Thymus (tissue), 14 donors: ENCODE results near the gene OR52N2. TPM values are rescaled to one million over a fixed set of nuclear protein-coding genes. Genes with fewer than 3 reads are reported as not detected.

ENCODE experiments used
- DNase-seq, 9 donors: peaks; one replicate each; pipeline ENCODE4 v3.0.0-alpha.2; 2013; ENCODE audit warnings: low spot score in 9 of 9, low read depth in 6 of 9, missing footprints in 1 of 9
- H3K27ac ChIP-seq, 2 donors: one replicate each; pipeline ENCODE4 v1.5.1; 2013; ENCODE audit warnings: control low read depth in 1 of 2, low read depth in 1 of 2, low read length in 1 of 2, mild to moderate bottlenecking in 1 of 2, moderate library complexity in 1 of 2
- H3K27me3 ChIP-seq, 2 donors: one replicate each; pipeline ENCODE4 v1.5.1; 2013; ENCODE audit warnings: low read length in 1 of 2; ENCODE audit not compliant: control insufficient read depth in 2 of 2, insufficient read depth in 1 of 2
- H3K36me3 ChIP-seq, 2 donors: one replicate each; pipeline ENCODE4 v1.5.1; 2013; ENCODE audit warnings: low read length in 1 of 2, mild to moderate bottlenecking in 1 of 2, moderate library complexity in 1 of 2; ENCODE audit not compliant: control insufficient read depth in 2 of 2, insufficient read depth in 2 of 2
- H3K4me1 ChIP-seq, 2 donors: one replicate each; pipeline ENCODE4 v1.5.1; 2013; ENCODE audit warnings: low read length in 2 of 2; ENCODE audit not compliant: control insufficient read depth in 2 of 2, insufficient read depth in 2 of 2
- H3K4me3 ChIP-seq, 2 donors: one replicate each; pipeline ENCODE4 v1.5.1; 2013; ENCODE audit warnings: low read length in 2 of 2, control low read depth in 1 of 2, mild to moderate bottlenecking in 1 of 2
- H3K9me3 ChIP-seq, 2 donors: one replicate each; pipeline ENCODE4 v1.5.1; 2013; ENCODE audit warnings: low read length in 1 of 2, mild to moderate bottlenecking in 1 of 2; ENCODE audit not compliant: control insufficient read depth in 2 of 2, insufficient read depth in 1 of 2
- WGBS: extraction: QIAGEN DNeasy Blood & Tissue Kit; methylation state at CpG from one replicate; pipeline ENCODE4 v1.1.7; 2013; 5-methylcytosine and 5-hydroxymethylcytosine counted together
- long read RNA-seq, 10 donors: transcript quantifications; one replicate each; lab custom pipeline, GENCODE V29; 2026
- polyA plus RNA-seq: library from polyadenylated mRNA; stranded (reverse); fragments of 200-250 nt; gene quantifications from one replicate; pipeline ENCODE4 v1.2.3, GENCODE V29; 2013
- total RNA-seq: library from RNA; stranded (reverse); fragments of 120-200 nt; gene quantifications from one replicate; pipeline ENCODE4 v1.2.4, GENCODE V29; 2013
- donor health status: healthy.

Gene OR52N2
- total RNA-seq: not detected
- polyA plus RNA-seq: 0.23 TPM
- long read RNA-seq, donor 1: 0 reads
- long read RNA-seq, donor 2: 0 reads
- long read RNA-seq, donor 3: 0 reads
- long read RNA-seq, donor 4: 0 reads
- long read RNA-seq, donor 5, partial matches to known transcripts: 0 of 1 reads
- long read RNA-seq, donor 5, other reads (novel, unspliced or antisense): 0 of 1 reads
- long read RNA-seq, donor 6: 0 reads
- long read RNA-seq, donor 7, partial matches to known transcripts: 0 of 1 reads
- long read RNA-seq, donor 7, other reads (novel, unspliced or antisense): 0 of 1 reads
- long read RNA-seq, donor 8: 0 reads
- long read RNA-seq, donor 9: 0 reads
- long read RNA-seq, donor 10: 0 reads

GRCh38 chr11:5808500-5809121, at the start of gene OR52N2:
OR52N2 (plus strand) TSS chr11:5808924; CDS start chr11:5820336, 11,412 bp downstream.
- peak; percentile 33 to 83 (median 60) for DNase-seq
- whole genome bisulfite sequencing: 8% methylated on average over 24 of the region's 24 CpGs
- Histone ChIP-seq H3K27me3 (peaks cover 0 to 5% of the 10 kb centered on the region in 2 donors), H3K4me3 (peak within 1 kb of the TSS; percentile 40 to 48), H3K9me3 (no peaks in the 10 kb centered on the region), H3K4me1 (peaks cover 0 to 7% of the 10 kb centered on the region in 2 donors), H3K27ac (no peak within 1 kb of the TSS), H3K36me3 (no peaks in the 10 kb centered on the region)

- Histone ChIP-seq H3K4me1 (no peaks in the 10 kb centered on the region), H3K9me3 (no peaks in the 10 kb centered on the region), H3K36me3 (no peaks in the 10 kb centered on the region), H3K27me3 (no peaks in the 10 kb centered on the region), H3K4me3 (no peak overlapping the region), H3K27ac (no peak overlapping the region)
- WGBS: 82% methylated on average over 1 of the region's 1 CpG
- DNase-seq: no peak
Measured at GRCh38 chr11:5767056-5767455, 41.7 kb upstream of the OR52N2 start.

- 80% methylated on average over 4 of the region's 4 CpGs for WGBS
- Histone ChIP-seq H3K27me3 (no peaks in the 10 kb centered on the region), H3K4me3 (no peak within 1 kb of the TSS), H3K9me3 (no peaks in the 10 kb centered on the region), H3K27ac (no peak within 1 kb of the TSS), H3K4me1 (no peaks in the 10 kb centered on the region), H3K36me3 (no peaks in the 10 kb centered on the region)
- no peak for DNase-seq
Measured at GRCh38 chr11:5783255-5783654, 25.5 kb upstream of the OR52N2 start, which contains the start of gene OR52N5. OR52N5 (minus strand) TSS chr11:5783355; CDS start chr11:5778634, 4,721 bp downstream.

- H3K27ac ChIP-seq: no peak within 1 kb of the TSS
- DNase-seq: no peak
- H3K36me3 ChIP-seq: no peaks in the 10 kb centered on the region
- 94% methylated on average over 3 of the region's 3 CpGs for WGBS
- H3K27me3 ChIP-seq: no peaks in the 10 kb centered on the region
- H3K4me3 ChIP-seq: no peak within 1 kb of the TSS
- no peaks in the 10 kb centered on the region for H3K9me3 ChIP-seq
- H3K4me1 ChIP-seq: no peaks in the 10 kb centered on the region
Measured at GRCh38 chr11:5791165-5791564, 17.6 kb upstream of the OR52N2 start, which contains the start of gene OR52N1. OR52N1 (minus strand) TSS chr11:5791265; CDS start chr11:5788816, 2,449 bp downstream.

GRCh38 chr11:5796541-5796940, 12.2 kb upstream of the OR52N2 start:
- Histone ChIP-seq H3K4me3 (no peak overlapping the region), H3K27ac (no peak overlapping the region), H3K4me1 (no peaks in the 10 kb centered on the region), H3K27me3 (no peaks in the 10 kb centered on the region), H3K36me3 (no peaks in the 10 kb centered on the region), H3K9me3 (no peaks in the 10 kb centered on the region)
- WGBS: 96% methylated on average over 6 of the region's 6 CpGs
- DNase-seq: no peak

- no peaks in the 10 kb centered on the region for H3K9me3 ChIP-seq
- H3K27me3 ChIP-seq: peaks cover 0 to 5% of the 10 kb centered on the region in 2 donors
- no peak for DNase-seq
- no peak overlapping the region for H3K27ac ChIP-seq
- WGBS: 97% methylated on average over 5 of the region's 5 CpGs
- peaks cover 0 to 4% of the 10 kb centered on the region in 2 donors for H3K4me1 ChIP-seq
- H3K4me3 ChIP-seq: no peak overlapping the region
- no peaks in the 10 kb centered on the region for H3K36me3 ChIP-seq
Measured at GRCh38 chr11:5803982-5804381, 4.7 kb upstream of the OR52N2 start.

GRCh38 chr11:5807580-5807979, 1.1 kb upstream of the OR52N2 start:
- WGBS: 86% methylated on average over 10 of the region's 10 CpGs

GRCh38 chr11:5809122-5809519, 397 bp downstream of the OR52N2 start:
- Histone ChIP-seq H3K4me1 (peaks cover 0 to 7% of the 10 kb centered on the region in 2 donors), H3K4me3 (peak overlapping the region; percentile 40 to 48), H3K27ac (no peak overlapping the region), H3K36me3 (no peaks in the 10 kb centered on the region), H3K9me3 (no peaks in the 10 kb centered on the region), H3K27me3 (peaks cover 0 to 5% of the 10 kb centered on the region in 2 donors)
- DNase-seq: peak in 2 of 9 donors; percentile 9 to 23
- WGBS: 12% methylated on average over 5 of the region's 5 CpGs

More at GRCh38 chr11:5807580-5807979, 1.1 kb upstream of the OR52N2 start:
- Histone ChIP-seq H3K4me1 (peaks cover 0 to 7% of the 10 kb centered on the region in 2 donors), H3K27me3 (peaks cover 0 to 5% of the 10 kb centered on the region in 2 donors), H3K4me3 (no peak overlapping the region), H3K27ac (no peak overlapping the region), H3K36me3 (no peaks in the 10 kb centered on the region), H3K9me3 (no peaks in the 10 kb centered on the region)
- no peak for DNase-seq
